OCI-LY3 (cell line): ENCODE results near the gene TBCCD1.

Experiments used
- H2AFZ ChIP-seq: fragments of 200-600, 300-600 bp; shearing (Covaris generic); 2 replicates; pipeline ENCODE4 v1.6.0; 2014; ENCODE audit warnings: antibody characterized with exemption, low read depth, low read length
- H3K27ac ChIP-seq: fragments of 200-600, 300-600 bp; sonication (generic); 2 replicates; pipeline ENCODE4 v1.5.1; 2014; ENCODE audit warnings: mild to moderate bottlenecking, low read length, moderate library complexity, mixed read lengths
- H3K27me3 ChIP-seq: fragments of 200-600, 300-600 bp; sonication (generic); 2 replicates; pipeline ENCODE4 v1.6.1; 2014; ENCODE audit warnings: low read depth, low read length, mixed read lengths
- H3K36me3 ChIP-seq: fragments of 200-600, 300-600 bp; sonication (generic); replicated peaks from 2 replicates; pipeline ENCODE3; 2014; ENCODE audit warnings: low read depth, low read length, mixed read lengths
- H3K4me1 ChIP-seq: fragments of 300-600, 200-600 bp; sonication (generic); 2 replicates; pipeline ENCODE4 v1.6.1; 2014; ENCODE audit warnings: low read length, mixed read lengths
- H3K4me2 ChIP-seq: fragments of 200-600, 300-600 bp; sonication (generic); 2 replicates; pipeline ENCODE4 v1.6.1; 2014; ENCODE audit warnings: low read length, mixed read lengths
- H3K4me3 ChIP-seq: fragments of 300-600, 200-600 bp; sonication (generic); 2 replicates; pipeline ENCODE4 v1.5.1; 2014; ENCODE audit warnings: antibody characterized with exemption, mild to moderate bottlenecking, low read length, moderate library complexity
- H3K79me2 ChIP-seq: fragments of 300-600, 200-600 bp; shearing (Covaris generic); 2 replicates; pipeline ENCODE4 v1.6.1; 2014; ENCODE audit warnings: mild to moderate bottlenecking, low read length, mixed read lengths
- H3K9ac ChIP-seq: fragments of 300-600, 200-600 bp; shearing (Covaris generic); 2 replicates; pipeline ENCODE4 v1.6.0; 2014; ENCODE audit warnings: mild to moderate bottlenecking, low read length, moderate library complexity
- H3K9me3 ChIP-seq: fragments of 200-600, 300-600 bp; shearing (Covaris generic); 2 replicates; pipeline ENCODE4 v1.6.1; 2014; ENCODE audit warnings: low read length, mixed read lengths; ENCODE audit not compliant: insufficient read depth
- H4K20me1 ChIP-seq: fragments of 200-600, 300-600 bp; sonication (generic); 2 replicates; pipeline ENCODE4 v1.6.1; 2016; ENCODE audit warnings: low read length, mixed read lengths; ENCODE audit not compliant: insufficient read depth
- EZH2phosphoT487 ChIP-seq: fragments of 200-600 bp; shearing (Covaris generic); IDR thresholded peaks from 2 replicates; pipeline ENCODE4 v1.6.1; 2018; ENCODE audit warnings: antibody characterized with exemption, mixed run types, low read depth
- TF ChIP-seq, protein P1 (sequence below): fragments of 200-600, 300-600 bp; sonication (generic); IDR thresholded peaks from 2 replicates; pipeline ENCODE4 v1.5.1; 2014; ENCODE audit warnings: antibody characterized with exemption, low read length, low read depth

Gene TBCCD1

DNA sequence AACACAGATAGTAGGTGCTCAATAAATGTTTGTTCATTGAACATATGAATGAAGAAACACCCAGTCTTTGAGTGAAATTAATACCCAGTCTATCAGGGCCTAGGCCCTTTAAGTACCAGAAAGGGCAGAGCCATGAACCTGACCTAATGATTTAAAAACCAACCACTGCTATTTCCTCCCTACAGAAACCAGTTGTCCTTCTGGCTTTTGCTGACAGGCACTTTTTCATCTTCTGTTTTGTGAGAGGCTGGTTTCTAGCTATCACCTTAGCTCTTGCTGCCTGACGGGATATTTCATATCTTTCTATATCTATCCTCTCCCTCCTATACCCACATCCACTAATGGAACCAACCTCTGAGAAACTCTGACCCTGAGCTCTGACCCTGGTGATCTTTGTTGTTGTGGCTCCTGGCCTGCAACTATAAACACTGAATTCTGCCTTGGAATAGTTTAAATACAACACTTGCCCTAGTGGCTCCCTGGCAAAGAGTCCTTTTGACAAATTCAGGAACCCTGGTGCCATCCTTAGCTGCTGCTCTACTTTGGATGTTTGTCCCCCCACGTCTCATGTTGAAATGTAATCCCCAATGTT lies 41.6 kb upstream of the TBCCD1 start:
- Histone ChIP-seq H3K4me3 (no peak overlapping the region), H3K79me2 (no peaks in the 10 kb centered on the region), H3K27me3 (peaks cover 13% of the 10 kb centered on the region), H3K27ac (no peak overlapping the region), H3K4me1 (no peaks in the 10 kb centered on the region), H3K9ac (no peak overlapping the region), H3K36me3 (no peaks in the 10 kb centered on the region), H4K20me1 (no peaks in the 10 kb centered on the region), H3K4me2 (no peak overlapping the region), H2AFZ (no peak overlapping the region), H3K9me3 (no peaks in the 10 kb centered on the region)
- TF ChIP-seq EZH2phosphoT487: no peak
- TF ChIP-seq, protein P1, sequence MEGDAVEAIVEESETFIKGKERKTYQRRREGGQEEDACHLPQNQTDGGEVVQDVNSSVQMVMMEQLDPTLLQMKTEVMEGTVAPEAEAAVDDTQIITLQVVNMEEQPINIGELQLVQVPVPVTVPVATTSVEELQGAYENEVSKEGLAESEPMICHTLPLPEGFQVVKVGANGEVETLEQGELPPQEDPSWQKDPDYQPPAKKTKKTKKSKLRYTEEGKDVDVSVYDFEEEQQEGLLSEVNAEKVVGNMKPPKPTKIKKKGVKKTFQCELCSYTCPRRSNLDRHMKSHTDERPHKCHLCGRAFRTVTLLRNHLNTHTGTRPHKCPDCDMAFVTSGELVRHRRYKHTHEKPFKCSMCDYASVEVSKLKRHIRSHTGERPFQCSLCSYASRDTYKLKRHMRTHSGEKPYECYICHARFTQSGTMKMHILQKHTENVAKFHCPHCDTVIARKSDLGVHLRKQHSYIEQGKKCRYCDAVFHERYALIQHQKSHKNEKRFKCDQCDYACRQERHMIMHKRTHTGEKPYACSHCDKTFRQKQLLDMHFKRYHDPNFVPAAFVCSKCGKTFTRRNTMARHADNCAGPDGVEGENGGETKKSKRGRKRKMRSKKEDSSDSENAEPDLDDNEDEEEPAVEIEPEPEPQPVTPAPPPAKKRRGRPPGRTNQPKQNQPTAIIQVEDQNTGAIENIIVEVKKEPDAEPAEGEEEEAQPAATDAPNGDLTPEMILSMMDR: no peak

DNA sequence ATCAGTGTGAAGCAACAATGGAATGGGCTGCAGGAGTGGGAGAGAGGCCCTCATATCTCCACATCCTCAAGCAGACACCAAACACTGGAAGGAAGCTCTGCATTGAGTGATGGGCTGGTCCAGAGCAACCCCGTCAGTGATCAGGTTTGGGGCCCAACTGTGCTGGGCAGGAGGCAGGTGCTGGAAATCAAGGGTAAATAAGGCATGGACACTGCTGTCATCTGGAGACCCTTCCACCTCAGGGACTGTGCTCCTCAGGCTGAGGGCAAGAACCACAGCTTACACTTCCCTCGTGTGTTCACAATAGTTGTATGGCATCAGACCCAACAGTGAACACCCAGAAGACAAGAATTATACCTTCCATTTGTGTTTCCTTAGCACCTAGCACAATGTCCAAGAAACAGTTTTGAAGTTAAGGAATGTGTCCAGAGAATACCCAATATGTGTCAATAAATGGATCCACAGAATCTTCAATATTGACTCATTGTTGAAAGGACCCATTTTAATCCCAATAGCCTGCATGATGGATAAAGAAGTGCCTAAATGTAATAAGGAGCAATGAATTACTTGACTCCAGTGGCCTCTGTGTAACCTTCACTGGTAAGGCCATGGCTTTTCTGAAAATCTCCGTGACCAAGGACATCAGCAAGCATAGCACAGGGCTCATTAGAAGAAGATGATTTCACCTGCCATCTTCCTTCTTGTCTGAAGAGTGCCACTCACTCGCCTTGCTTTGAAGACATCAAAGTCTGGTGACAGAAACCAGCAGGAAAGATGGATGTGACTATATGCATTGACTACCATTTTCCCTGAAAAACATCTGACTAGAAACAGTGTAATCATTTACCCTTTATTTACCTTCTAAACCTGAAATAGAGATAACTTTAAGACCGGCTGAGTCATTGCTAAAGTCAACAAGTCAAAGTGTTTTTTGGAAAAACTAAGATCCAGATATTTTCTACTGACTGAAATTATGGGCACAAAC lies 38.7 kb upstream of the TBCCD1 start:
- no peaks in the 10 kb centered on the region for H4K20me1 ChIP-seq
- no peak overlapping the region for H3K9ac ChIP-seq
- H3K27ac ChIP-seq: no peak overlapping the region
- H3K9me3 ChIP-seq: no peaks in the 10 kb centered on the region
- TF ChIP-seq, protein P1: no peak
- TF ChIP-seq EZH2phosphoT487: no peak
- H2AFZ ChIP-seq: no peak overlapping the region
- H3K27me3 ChIP-seq: no peaks in the 10 kb centered on the region
- no peak overlapping the region for H3K4me3 ChIP-seq
- H3K4me1 ChIP-seq: no peaks in the 10 kb centered on the region
- no peaks in the 10 kb centered on the region for H3K36me3 ChIP-seq
- no peaks in the 10 kb centered on the region for H3K79me2 ChIP-seq
- no peak overlapping the region for H3K4me2 ChIP-seq

DNA sequence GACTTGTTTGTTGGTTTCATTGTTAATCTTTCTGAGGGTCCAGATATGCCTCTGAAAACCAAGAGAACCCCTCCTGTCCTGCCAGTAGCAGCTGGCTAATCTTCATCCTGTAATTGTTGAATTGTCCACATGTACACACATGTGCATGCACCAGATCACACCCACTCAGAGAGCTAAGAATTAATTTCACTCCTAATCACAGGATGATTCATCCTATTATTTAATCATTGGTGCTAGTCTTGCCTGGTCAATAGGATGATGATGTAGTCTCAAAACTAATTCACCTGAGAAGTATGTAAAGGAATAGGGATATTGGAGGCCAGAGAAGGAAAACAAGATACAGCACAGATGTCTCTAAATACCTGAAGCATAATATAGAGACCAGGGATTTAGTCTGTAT lies 37.9 kb upstream of the TBCCD1 start:
- no peaks in the 10 kb centered on the region for H3K36me3 ChIP-seq
- no peaks in the 10 kb centered on the region for H3K79me2 ChIP-seq
- TF ChIP-seq, protein P1: no peak
- TF ChIP-seq EZH2phosphoT487: no peak
- H3K4me3 ChIP-seq: no peak overlapping the region
- H3K4me1 ChIP-seq: no peaks in the 10 kb centered on the region
- H3K27ac ChIP-seq: no peak overlapping the region
- no peaks in the 10 kb centered on the region for H3K9me3 ChIP-seq
- no peaks in the 10 kb centered on the region for H4K20me1 ChIP-seq
- no peak overlapping the region for H2AFZ ChIP-seq
- no peak overlapping the region for H3K9ac ChIP-seq
- H3K27me3 ChIP-seq: no peaks in the 10 kb centered on the region
- no peak overlapping the region for H3K4me2 ChIP-seq

DNA sequence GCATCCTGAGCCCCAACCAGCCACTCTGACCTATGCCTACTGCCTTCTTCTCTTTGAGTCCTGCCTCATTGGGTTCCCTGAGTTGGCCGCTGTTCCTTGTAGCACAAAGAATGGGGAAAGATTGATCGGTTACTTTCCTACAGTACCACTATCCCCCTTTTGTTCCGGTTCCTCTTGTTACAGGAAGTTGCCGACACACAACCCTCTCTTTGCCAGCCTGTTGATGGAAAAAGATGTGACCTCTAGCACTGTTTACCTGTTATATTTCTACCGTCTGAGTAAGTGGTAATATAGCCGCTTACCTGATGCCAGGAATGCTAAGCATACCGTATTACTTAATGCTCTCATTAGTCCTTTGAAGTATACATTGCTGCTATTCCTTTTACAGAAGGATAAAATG lies 36.0 kb upstream of the TBCCD1 start:
- TF ChIP-seq, protein P1: no peak
- no peak for TF ChIP-seq EZH2phosphoT487
- Histone ChIP-seq H3K9me3 (no peaks in the 10 kb centered on the region), H3K27ac (no peak overlapping the region), H3K4me3 (no peak overlapping the region), H3K36me3 (no peaks in the 10 kb centered on the region), H4K20me1 (no peaks in the 10 kb centered on the region), H3K4me2 (no peak overlapping the region), H2AFZ (no peak overlapping the region), H3K4me1 (no peaks in the 10 kb centered on the region), H3K9ac (no peak overlapping the region), H3K27me3 (no peaks in the 10 kb centered on the region), H3K79me2 (no peaks in the 10 kb centered on the region)
